ENCODE measurements around the gene CSE1L.
"Not testable (repeated sequence)": the region's sequence is repeated elsewhere in the genome, so short reads cannot be mapped to it uniquely, and the experiment has no call there.

CSE1L gene

DNA sequence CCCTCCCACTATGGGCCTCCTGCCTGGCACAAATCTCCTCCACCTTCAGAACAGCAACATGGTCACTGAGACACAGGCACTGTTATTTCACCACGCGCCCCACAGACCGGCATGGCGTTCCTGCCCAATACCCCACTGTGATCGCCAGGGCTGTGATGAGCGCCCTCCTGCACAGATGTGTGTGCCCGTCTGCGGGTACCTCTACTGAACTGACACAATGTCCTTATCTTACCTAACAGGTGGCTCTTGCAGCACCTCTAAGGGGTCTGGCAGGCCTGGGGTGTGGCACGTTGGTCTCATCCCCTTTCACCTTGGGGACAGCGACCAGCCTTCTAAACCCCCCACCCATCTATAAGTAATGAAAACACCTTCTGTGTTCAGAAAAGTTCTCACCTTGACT, 77.9 kb downstream of the CSE1L start:
- no peak for DNase-seq

DNA sequence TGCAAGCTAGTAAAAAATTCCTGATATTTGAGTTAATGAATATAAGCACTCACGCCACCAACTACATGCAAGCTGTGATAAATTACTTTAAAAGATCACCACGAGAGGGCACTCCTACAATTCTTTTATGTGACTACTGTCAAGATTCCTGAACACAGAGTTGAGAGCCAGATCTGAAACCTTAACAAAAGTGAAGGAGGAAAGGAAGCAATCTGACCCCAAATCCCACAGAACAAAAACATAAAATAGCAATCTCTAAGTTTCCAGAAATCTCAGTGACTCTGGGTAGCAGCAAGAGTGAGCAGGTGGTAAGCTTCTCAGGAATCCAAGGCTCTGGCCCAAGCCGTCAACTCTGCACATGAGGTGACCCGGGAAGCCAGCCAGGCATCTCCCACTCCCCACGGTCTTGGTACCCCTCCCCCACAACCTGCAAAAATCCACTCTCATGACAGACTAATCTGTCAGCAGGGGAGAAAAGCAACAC, 86.9 kb downstream of the CSE1L start:
- DNase-seq, result peak; percentile 50

DNA sequence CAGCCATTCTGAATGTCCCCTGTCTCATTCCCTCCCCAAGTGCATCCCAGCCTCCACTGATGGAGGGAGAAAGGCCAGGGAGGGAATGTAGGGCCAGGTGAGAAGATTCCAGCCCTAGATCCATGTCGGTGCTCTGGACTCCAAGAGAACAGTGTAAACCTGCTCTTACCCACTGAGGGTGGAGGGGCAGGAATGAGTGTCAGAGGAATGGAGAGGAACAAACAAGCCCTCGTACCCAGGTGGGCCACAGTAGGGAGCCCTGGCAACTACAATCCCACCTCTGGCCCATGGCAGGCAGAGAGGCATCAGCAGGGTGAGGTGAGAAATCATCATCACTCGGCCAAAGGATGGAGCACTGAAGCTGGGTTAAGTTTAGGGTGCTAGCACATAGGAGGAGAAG, 87.5 kb downstream of the CSE1L start:
- DNase-seq, result no peak

DNA sequence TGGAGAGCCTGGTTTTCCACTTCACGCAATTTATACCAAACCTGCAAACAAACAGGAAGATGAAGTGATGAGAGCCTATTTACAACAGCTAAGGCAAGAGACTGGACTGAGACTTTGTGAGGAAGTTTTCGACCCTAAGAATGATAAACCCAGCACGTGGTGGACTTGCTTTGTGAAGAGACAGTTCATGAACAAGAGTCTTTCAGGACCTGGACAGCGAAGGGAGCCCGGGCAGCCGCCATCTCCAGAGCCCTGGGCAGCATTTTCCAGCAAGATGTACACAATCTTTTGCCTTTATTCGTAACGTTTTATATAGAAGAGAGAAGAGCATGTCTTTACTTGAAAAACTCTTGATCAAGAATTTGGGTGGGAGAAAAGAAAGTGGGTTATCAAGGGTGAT, 88.7 kb downstream of the CSE1L start:
- not testable (repeated sequence) for DNase-seq

DNA sequence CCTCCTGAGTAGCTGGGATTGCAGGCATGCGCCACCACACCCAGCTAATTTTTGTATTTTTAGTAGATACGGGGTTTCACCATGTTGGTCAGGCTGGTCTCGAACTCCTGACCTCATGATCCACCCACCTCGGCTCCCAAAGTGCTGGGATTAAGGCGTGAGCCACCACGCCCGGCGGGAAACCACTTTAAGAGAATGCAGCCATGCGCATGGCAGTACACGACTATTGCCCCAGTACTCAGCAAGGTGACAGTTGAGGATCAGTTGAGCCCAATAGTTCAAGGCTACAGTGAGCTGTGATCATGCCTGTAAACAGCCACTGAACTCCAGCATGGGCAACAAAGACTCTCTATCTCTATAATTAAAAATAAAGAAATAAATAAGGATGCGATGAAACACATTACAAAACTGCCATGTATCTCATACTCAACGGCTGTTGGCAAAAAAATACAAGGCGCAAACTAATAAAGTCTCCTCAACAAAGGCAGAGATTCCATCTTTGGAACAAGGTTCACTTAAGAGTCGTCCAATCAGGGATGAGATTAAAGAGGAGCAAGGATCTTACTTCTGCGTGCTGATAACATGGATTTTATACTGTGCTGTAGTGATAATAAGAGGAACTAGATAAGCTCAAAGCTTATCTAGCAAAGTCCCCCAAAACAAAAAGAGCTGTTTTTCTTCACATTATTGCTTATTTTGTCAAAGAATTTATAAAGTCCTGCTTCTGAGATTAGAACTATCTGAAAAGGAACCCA, 90.9 kb downstream of the CSE1L start:
- DNase-seq, result no peak

DNA sequence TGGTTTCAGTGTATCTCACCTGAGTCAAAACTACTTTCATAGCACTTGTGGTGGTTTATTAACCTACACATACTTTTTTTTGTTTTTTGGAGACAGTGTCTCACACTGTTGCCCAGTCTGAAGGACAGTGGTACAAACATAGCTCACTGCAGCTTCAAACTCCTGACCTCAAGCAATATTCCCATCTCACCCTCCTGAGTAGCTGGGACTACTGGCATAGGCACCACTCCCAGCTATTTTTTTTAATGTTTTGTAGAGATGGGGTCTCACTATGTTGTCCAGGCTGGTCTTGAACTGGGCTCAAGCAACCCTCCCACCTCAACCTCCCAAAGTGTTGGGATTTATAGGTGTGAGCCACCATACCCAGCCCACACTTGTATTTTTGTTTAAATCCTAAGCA, 92.3 kb downstream of the CSE1L start:
- no peak for DNase-seq

DNA sequence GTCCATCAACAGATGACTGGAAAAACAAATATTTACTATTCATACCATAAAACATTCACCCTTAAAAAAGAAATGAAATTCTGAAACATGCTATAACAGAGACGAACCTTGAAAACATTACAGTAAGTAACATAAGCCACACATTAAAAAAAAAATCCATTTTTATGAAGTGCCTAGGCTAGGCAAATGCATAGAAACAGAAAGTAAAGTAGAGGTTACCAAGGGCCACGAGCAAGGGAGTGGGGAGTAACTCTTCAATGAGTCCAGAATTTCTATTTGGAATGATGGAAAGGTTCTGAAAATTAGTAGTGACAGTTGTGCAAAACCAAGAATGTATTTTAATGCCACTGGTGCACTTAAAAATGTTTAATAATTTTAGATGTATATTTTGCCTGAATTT, 94.3 kb downstream of the CSE1L start:
- DNase-seq, result no peak

DNA sequence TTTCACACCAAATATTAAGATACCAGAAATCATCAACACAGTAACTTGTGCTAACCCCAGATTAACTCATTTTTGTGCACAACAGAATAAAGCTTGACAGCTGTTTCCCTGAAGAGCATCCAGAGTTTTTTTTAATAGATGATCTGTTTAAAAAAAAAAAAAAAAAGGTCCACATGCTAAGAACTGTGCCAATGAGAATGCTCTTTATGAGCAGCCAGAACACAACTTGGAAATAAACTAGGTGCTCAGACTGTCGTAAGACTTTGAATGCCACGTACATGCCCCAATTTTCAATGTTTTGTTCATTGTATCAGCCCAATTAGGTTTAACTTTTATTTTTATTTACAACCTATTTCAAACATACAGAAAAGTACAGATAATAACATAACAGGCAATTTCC, 94.7 kb downstream of the CSE1L start:
- no peak for DNase-seq
